Measurements from ENCODE around the gene EPB41.

The EPB41 gene

DNA sequence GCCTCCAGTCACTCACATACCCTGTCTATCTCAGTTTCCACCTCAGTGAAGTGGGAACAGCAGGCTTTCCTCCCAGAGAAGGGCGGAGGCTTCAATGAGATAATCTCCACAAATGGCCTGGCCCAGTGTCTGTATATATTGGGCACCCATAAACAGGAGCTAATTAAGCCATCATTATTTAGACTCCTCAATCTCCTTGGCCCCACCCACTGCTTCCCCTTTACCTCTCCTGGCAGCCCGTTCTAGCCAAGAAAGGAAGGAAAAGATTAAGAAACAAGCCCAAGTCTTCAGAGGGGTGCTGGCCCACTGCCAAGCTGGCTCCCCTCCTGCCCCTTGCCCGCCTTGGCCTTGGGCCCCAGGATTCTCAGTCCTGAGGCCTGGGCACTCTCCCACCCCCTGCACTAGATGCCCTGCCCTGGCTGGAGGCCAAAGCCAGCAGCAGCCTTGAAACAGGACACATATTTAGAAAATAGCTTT is 15.9 kb upstream of the EPB41 start:
- TF ChIP-seq, protein P1, sequence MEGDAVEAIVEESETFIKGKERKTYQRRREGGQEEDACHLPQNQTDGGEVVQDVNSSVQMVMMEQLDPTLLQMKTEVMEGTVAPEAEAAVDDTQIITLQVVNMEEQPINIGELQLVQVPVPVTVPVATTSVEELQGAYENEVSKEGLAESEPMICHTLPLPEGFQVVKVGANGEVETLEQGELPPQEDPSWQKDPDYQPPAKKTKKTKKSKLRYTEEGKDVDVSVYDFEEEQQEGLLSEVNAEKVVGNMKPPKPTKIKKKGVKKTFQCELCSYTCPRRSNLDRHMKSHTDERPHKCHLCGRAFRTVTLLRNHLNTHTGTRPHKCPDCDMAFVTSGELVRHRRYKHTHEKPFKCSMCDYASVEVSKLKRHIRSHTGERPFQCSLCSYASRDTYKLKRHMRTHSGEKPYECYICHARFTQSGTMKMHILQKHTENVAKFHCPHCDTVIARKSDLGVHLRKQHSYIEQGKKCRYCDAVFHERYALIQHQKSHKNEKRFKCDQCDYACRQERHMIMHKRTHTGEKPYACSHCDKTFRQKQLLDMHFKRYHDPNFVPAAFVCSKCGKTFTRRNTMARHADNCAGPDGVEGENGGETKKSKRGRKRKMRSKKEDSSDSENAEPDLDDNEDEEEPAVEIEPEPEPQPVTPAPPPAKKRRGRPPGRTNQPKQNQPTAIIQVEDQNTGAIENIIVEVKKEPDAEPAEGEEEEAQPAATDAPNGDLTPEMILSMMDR (conservative IDR thresholded peaks at IDR 0.05; ENCODE audit: low read depth, low read length): no peak
- no peak for DNase-seq (ENCODE audit: low read depth)
- no peak overlapping the region for H3K4me3 ChIP-seq (ENCODE audit: low read depth, low read length)

DNA sequence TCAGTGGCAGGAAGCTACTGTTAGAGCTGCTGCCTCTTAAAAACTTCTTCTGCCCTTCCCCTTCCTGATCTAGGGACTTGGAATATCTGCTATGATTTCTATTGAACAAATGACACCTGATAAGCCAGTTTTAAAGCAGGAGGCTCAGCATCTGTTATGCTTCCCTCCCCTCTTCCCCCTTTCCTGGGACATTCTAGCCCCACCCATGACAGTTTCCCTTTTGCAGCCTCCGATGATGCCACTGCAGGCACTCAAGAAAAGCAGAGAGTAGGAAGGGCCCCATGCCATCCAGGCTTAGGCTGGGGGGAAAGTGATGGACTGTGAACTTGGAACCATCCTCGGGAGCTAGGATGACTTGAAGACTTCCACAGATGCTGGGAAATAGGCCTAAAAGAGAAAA is 15.1 kb upstream of the EPB41 start:
- TF ChIP-seq, protein P1 (conservative IDR thresholded peaks at IDR 0.05; ENCODE audit: low read depth, low read length): no peak
- no peak for DNase-seq (ENCODE audit: low read depth)
- no peak overlapping the region for H3K4me3 ChIP-seq (ENCODE audit: low read depth, low read length)

DNA sequence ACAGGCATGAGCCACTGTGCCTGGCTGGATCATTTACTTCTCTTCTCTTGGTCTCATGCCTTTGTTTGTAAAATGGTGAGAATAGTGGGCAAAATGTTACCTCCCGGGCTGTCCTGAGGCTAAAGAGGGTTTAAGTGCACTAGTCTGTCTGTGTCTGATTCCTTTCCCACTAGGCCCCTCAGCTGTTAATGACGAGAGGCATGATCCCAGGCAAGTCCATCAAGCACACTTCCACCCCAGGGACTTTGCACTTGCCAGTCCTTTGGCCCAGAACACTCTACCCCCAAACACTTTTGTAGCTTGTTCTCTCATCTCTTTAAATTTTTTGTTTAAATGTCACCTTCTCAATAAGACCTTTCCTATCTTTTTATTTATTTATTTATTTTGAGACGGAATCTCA is 13.8 kb upstream of the EPB41 start:
- no peak for DNase-seq (ENCODE audit: low read depth)
- no peak overlapping the region for H3K4me3 ChIP-seq (ENCODE audit: low read depth, low read length)
- TF ChIP-seq, protein P1 (conservative IDR thresholded peaks at IDR 0.05; ENCODE audit: low read depth, low read length): no peak

DNA sequence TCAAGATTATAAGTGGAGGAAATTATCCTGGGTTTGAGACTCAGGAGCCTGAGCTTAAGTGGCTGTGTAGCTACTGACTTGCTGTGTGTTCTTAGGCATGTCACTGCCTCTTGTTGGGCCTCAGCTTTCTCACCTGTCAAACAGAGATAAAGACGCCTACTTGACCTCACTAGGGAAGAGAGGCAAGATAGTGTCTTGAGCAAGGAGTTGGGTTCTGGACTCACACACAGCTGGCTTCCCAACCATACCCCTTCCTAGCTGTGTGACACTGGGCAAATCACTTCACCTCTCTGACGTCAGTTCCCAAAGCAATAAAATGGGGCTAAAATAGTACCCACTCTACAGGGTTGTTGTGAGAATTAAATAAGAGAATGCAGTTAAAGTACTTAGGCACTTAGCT is 11.6 kb upstream of the EPB41 start:
- no peak overlapping the region for H3K4me3 ChIP-seq (ENCODE audit: low read depth, low read length)
- no peak for DNase-seq (ENCODE audit: low read depth)
- TF ChIP-seq, protein P1 (conservative IDR thresholded peaks at IDR 0.05; ENCODE audit: low read depth, low read length): no peak

DNA sequence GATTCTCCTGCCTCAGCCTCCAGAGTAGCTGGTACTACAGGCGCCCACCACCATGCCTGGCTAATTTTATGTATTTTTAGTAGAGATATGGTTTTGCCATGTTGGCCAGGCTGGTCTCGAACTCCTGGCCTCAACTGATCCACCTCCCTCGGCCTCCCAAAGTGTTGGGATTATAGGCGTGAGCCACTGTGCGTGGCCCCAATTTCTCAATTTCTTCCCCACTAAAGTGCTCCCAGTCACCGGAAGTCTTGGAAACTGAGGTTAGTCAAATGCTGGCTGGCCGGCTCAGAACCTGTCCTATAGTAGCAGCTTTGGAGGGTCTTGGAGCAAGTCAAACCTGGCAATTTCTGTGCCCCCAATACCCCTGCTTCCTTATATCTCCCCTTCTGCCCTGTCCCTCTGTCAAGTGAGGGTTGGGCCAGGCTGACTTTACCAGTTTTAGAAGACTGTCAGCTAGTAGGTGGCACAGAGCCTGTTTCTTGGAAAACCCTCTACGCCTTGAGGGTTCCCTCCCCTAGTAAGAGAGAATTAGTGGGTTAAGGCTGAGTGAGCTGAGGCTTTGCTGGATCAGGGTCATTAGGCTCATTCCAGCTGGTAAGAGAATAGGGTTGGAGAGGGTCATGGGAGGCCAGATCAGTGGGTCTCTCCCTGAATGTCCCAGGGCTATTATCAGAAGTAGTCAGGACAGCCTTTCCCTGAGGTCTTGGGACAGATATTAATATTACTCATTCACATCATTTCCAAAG is 8.3 kb upstream of the EPB41 start:
- TF ChIP-seq, protein P1 (conservative IDR thresholded peaks at IDR 0.05; ENCODE audit: low read depth, low read length): no peak
- no peak for DNase-seq (ENCODE audit: low read depth)
- no peak overlapping the region for H3K4me3 ChIP-seq (ENCODE audit: low read depth, low read length)

DNA sequence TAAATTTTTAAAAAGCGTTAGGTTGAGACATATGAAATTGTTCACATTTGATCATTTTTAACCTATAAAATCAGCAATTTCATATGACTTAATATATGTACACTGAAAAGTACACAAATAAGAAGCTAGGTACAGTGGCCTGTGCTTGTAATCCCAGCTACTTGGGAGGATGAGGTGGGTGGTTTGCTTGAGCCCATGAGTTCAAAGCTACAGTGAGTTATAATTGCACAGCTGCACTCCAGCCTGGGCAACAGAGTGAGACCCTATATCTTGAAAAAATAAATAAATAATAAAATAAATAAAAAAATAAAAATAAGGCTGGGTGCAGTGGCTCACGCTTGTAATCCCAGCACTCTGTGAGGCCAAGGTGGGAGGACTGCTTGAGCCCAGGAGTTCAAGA is 5.2 kb upstream of the EPB41 start:
- H3K4me3 ChIP-seq (ENCODE audit: low read depth, low read length): no peak overlapping the region
- DNase-seq (ENCODE audit: low read depth): no peak
- TF ChIP-seq, protein P1 (conservative IDR thresholded peaks at IDR 0.05; ENCODE audit: low read depth, low read length): no peak

All from choroid plexus epithelial cell (primary cell).